GM12875 (cell line): ENCODE measurements around the gene KDM8.

Source experiments
- H3K4me3 ChIP-seq: one replicate; pipeline ENCODE4 v1.5.1; 2011; ENCODE audit warnings: low read depth, low read length, control low read depth
- CTCF ChIP-seq: IDR thresholded peaks from 2 replicates; pipeline ENCODE4 v1.5.1; 2011; ENCODE audit warnings: low read depth, mild to moderate bottlenecking, control low read depth, inconsistent platforms, low read length, moderate library complexity, borderline replicate concordance; ENCODE audit not compliant: insufficient read depth

KDM8 gene

DNA sequence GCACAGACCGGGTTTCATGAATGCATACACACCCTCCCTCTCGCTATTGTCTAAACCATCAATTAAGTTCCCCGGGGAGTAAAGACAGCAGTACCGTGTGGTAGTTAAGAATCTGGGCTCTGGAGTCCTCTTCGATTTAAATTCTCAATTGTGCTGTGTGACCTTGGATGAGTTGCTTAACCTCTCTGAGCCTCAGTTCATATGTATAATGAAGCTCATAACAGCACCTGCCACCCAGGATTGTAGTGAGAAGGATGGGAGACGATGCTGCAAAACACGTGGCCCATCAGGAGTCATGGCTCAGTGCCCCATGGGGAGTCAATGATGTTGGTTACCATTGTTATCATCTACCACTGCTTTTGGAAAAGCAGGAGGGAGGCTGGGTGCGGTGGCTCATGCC lies 34.5 kb upstream of the KDM8 start:
- TF ChIP-seq CTCF, result no peak
- no peak overlapping the region for H3K4me3 ChIP-seq

DNA sequence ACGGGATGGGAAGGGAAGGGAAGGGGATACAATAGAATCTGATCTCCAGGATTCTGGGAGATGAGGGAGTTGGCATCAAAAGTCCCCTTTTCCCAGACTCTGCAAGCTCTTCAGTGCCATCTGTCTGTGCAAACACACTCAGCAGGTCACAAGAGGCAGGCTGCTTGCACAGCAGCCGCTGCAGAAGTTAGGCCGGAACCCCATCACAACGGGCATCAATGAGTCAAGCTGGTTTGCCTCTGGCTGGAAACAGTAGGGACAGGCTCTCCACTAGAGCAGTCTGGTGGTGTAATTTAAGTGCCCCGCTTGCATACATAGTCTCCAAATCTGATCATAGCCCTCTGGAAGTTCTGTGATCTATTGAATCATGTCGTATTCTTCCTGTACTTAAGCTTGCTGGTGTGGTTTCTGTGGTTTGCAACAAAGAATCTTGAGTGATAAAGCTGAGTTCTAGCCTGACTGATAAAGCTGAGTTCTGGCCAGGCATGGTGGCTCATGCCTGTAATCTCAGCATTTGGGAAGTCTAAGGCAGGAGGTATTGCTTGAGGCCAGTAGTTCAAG lies 33.7 kb upstream of the KDM8 start:
- no peak for TF ChIP-seq CTCF
- H3K4me3 ChIP-seq, result no peak overlapping the region

- TF ChIP-seq CTCF, result no peak
- H3K4me3 ChIP-seq, result no peak overlapping the region
These were observed 31.7 kb upstream of the KDM8 start for GRCh38 chr16:27171584-27171983.

DNA sequence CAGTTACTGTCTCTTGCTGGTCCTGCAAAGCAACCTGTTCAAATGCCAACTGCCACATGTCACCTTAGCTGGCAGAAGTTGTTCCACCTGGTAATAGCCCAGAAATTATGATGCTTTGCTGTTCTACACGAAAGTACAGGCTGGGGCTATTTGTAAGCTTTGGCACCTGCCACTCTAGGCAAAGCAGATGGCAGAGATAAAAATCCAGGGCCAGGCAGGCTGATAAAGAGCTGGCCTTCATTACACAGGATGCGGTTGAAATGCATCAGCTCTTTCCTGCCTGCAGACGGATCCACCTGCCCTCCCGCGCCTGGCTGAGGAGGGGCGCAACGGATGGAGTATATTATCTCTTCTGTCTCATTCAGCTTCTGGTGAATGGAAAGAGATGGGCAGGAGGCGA lies 29.3 kb upstream of the KDM8 start:
- H3K4me3 ChIP-seq, result no peak overlapping the region
- no peak for TF ChIP-seq CTCF

- TF ChIP-seq CTCF, result no peak
- H3K4me3 ChIP-seq, result no peak overlapping the region
These were observed 28.5 kb upstream of the KDM8 start for GRCh38 chr16:27174798-27175197.

DNA sequence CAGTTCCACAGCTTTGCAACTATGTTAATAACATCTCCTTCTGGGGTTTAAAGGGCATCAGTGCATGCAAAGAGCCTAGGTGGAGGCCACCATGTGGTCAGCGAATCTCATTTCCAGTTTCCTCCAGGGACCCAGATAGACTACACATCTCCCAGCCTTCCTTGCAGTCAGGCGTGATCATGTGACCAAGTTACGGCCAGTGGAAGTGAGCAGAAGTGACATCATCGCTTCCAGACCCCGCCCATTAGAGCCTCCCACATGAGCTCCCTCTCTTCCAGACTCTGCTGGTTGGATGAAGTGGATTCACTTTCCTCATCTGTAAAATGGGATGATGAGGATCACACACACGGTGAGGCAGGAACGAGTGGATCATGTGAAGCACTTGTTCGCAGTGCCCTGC lies 27.4 kb upstream of the KDM8 start:
- no peak for TF ChIP-seq CTCF
- no peak overlapping the region for H3K4me3 ChIP-seq

DNA sequence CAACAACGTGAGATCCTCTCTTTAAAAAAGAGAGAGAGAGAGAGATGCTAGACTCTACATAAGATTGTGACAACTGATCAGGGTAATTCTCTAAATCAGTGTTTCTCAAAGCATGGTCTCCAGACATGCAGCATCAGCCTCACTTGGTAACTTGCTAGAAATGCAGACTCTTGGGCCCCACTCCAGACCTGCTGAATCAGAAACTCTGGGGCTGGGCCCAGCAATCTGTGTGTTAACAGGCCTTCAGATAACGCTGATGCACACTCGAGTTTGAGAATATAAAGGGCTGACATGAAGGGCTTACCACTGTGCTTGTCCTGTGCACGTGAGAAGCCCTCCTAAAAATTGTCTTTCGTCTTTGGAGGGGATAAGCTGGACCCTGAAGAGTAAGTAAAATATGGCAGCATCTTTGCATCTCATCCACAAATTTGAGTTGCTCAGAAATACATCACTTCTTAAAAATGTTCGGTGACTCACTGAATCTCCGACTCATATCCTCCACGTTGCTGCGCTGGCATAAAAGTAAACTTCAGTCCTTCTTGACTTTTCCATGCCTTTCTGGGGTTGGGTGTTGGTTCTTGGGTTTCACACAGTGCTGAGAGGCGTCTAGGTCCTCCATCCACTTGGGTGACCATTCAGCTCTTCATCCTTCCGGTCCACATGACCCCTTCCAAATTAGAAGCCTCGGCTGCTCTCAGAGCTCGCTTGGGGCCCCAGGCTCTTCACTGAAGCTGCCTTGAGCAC lies 26.1 kb upstream of the KDM8 start:
- no peak for TF ChIP-seq CTCF
- H3K4me3 ChIP-seq, result no peak overlapping the region
